GM20431 (cell line): Measurements from ENCODE around the gene FAT1.
"Not testable (repeated sequence)": the region's sequence is repeated elsewhere in the genome, so short reads cannot be mapped to it uniquely, and the experiment has no call there.

Source experiments
- in situ Hi-C: fragments of 300-500 bp; cut with MseI, MboI; formaldehyde crosslinking; loops from one replicate; pipeline ENCODE4 v1.15.0; 2020; ENCODE audit warnings: low sequenced_read_pairs; ENCODE audit not compliant: unreplicated experiment

The FAT1 gene, protein sequence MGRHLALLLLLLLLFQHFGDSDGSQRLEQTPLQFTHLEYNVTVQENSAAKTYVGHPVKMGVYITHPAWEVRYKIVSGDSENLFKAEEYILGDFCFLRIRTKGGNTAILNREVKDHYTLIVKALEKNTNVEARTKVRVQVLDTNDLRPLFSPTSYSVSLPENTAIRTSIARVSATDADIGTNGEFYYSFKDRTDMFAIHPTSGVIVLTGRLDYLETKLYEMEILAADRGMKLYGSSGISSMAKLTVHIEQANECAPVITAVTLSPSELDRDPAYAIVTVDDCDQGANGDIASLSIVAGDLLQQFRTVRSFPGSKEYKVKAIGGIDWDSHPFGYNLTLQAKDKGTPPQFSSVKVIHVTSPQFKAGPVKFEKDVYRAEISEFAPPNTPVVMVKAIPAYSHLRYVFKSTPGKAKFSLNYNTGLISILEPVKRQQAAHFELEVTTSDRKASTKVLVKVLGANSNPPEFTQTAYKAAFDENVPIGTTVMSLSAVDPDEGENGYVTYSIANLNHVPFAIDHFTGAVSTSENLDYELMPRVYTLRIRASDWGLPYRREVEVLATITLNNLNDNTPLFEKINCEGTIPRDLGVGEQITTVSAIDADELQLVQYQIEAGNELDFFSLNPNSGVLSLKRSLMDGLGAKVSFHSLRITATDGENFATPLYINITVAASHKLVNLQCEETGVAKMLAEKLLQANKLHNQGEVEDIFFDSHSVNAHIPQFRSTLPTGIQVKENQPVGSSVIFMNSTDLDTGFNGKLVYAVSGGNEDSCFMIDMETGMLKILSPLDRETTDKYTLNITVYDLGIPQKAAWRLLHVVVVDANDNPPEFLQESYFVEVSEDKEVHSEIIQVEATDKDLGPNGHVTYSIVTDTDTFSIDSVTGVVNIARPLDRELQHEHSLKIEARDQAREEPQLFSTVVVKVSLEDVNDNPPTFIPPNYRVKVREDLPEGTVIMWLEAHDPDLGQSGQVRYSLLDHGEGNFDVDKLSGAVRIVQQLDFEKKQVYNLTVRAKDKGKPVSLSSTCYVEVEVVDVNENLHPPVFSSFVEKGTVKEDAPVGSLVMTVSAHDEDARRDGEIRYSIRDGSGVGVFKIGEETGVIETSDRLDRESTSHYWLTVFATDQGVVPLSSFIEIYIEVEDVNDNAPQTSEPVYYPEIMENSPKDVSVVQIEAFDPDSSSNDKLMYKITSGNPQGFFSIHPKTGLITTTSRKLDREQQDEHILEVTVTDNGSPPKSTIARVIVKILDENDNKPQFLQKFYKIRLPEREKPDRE (N-terminal part only)

DNA sequence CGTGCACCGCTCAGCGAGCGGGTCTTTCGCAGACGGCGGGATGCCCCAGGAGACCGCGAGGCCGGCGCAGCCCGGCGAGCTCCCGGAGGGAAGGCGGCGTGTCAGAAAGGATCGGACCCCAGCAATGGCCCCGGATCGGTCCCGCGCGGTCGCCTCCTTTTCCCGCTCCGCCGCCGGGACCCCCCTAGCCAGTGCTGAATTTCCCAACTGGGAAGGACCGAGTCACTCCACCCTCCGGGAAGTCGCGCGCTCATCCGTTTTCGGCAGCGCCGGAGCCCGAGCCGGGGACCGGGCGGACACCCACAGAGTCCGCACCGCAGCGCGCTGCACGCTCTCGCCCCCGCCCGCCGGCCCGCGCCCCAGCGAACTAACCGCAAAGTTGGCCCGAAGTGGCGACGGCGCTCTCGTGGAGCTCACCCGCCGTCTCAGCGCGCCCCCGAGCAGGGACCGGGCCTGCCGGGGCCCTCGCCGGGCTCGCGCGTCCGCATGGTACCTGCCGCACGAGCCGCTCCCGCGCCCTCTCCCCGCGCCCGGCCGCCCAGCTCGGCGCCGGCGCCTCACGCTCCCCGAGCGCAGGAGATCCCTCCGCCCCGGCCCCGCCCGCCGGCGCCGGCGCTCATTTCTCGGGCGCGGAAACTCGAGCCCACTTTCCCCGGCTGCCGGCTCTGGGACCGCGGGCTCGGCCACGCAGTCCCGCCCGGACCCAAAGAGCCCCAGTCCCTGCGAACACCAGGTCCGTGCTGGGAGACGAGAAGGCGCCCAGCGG lies at the start of gene FAT1:
TSS of gene FAT1 (minus strand) at position 565 of the 766 bp plus-strand sequence. CDS start 14,029 bp downstream, outside the sequence.
- in situ Hi-C loops, result no loop called here

DNA sequence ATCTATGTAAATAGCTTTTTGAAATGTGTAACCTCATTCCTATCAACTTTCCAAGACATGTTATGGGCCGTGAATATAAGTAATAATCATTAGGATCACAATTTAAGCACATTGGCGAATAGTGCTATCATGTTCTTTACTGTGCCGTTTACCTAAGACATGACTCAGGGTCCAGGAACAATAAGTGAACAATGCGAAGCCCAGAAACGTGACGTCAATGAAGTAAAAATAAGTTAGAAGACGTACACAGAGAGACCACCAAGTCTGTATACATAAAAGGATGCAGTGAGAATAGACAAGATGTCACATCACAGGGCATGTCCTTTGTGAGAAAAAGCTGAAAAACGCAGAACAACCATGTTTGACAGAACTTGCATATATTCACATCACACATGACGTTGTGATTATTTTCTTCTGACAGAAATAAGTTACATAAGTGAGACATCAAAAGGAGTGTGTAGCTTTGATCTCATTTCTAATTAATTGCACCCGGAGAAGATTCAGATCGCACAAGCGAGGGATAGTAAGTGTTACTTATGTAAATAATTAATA lies 49.4 kb upstream of the FAT1 start:
- in situ Hi-C loops, result no loop called here

DNA sequence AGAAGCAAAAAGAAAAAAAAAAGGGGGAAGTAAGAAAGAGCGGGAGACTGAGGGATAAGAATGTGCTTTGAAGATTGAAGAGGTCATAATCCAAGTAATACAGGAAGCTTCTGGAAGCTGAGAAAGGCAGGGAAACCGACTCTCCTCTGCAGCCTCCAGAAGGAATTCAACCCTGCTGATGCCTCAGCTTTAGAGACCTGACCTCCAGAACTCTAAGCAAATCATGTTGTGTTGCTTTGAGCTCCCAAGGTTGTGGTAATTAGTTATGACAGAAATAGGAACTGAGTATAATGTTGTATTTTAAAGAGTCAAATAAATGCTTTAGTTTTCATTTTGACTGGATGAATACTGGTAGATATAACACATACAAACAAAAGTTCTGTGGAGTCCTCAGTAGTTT lies 48.0 kb upstream of the FAT1 start:
- in situ Hi-C loops, result no loop called here

DNA sequence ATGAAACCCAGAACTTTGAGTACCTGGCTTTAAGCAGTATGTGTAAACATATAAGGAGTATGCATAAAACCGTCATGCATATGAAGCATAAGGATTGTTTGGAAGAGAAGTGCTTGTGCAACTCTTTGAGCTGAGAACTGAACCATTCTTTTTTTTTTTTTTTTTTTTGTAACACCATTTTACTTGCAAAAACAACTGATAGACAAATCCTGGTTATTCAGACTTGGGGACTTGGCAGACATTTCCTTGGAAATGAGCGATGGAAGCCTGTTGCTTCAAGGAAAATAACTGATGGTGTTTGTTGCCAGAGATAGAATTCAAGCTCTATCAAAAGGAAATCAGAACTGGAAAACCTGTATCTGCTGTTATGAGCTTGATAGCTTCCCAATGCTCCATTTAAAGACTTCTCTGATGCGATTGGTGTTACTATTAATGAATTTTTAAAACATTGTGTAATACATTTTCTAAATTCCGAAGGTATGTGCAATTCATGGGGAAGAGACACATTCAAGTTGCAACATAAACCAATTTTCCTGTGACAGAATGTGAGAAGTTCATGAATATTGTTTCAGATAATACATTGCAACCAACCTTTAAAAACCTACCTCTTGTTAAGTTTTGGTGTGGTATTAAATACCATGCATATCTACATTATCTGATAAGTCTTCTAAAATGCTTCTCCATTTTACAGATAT lies 47.0 kb upstream of the FAT1 start:
- in situ Hi-C loops, result no loop called here

DNA sequence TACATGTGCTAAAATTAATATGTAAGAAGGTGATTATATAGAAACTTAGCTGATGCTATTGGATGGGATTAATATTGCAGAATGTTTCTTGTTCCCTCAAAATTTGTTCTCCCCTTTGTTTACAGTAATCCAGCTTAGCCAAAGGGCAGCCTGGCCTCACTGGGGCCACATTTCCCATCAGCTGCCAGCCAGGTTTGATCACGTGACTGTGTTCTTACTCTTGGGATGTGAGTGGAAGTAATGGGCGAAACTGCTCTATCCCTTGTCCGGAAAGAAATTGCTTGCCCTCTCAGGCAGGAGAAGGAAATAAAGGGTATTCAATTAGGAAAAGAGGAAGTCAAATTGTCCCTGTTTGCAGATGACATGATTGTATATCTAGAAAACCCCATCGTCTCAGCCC lies 44.1 kb upstream of the FAT1 start:
- in situ Hi-C loops, result no loop called here

DNA sequence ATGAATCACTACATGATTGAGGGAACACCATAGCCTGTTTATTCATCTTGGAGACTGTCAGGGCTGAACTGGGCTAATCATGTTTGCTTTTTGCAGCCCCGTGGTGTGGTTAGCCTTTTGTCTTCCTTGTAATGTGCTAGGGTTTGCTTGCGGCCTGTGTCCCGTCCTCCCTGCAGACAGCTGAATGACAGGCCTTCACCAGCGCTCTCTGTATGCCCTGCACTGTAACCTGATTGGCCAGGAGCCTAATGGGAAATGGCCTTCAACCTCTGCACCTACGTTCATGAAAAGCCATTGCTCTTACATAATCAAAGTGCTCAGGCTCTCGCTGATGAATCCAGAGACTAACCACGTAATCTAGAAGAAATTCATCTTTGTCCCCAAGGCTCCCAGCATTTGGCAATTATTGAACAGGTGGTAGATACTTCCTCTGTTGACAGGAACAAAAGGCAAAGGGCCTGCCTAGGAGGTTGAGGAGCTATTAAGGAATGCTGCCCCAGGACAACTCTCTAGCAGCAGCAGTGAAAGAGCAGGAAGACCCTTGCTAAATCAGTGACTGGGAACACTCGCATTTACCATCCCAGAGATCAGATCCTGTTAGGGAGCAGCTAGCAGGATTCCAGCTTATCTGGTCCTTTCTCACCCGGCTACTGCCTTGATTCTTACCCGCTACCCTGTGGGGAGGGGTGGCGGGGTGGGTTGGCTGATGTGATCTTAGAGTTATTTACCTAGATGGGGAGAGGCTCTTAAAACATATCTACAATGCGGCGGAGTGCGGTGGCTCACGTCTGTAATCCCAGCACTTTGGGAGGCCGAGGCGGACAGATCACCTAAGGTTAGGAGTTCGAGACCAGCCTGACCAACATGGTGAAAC lies 42.3 kb upstream of the FAT1 start:
- in situ Hi-C loops, result no loop called here

DNA sequence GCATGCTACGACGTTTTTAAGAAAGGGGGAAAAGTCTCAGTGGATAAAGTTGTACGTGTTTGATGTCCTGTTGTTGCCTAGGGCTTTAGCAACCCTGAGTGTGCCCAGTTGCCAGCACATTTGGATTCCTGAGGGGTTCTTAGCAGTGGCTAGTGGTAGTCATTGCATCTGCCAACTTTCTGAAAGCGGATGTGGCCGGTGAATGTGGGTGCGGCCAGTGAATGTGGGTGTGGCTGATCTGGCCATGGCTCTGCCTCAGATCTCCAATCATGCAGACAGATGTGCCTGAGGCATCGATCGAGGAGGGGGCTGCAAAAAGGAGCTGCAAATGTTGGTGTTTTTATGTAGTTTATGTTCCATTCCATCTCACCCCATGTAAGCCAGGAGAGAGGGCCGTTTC lies 41.5 kb upstream of the FAT1 start:
- in situ Hi-C loops, result no loop called here

DNA sequence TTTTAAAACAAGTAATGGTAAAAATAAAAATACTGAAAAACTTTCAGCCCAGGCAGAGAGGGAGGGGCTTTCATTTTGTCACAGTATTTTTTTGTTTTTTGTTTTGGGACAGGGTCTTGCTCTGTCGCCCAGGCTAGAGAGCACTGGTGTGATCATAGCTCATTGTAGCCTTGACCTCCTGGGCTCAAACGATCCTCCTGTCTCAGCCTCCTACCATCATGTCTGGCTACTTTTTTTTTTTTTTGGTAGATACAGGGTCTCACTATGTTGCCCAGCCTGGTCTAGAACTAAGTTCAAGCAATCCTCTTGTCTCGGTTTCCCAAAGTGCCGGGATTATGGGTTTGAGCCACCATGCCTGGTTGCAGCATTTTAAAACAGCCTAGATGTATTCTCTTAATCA lies 40.8 kb upstream of the FAT1 start:
- in situ Hi-C loops, result no loop called here

DNA sequence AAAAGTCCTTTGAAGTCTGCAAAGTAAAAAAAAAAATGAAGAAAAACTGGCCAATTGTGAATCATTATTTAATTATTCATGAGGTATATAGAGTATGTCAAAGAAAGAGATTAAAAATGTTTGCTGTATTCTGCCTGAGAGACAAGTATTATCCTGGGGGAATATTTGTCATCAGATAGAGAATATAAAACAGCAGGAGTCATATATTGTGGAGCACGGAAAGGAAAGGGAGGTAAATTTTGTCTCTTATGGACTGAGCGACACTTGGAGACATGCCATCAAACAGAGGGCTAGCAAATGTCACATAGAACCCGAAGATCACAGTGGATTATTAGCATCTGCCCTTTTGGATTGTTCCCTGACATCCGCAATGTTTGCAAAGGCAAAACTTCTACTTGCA lies 39.2 kb upstream of the FAT1 start:
- in situ Hi-C loops, result no loop called here

DNA sequence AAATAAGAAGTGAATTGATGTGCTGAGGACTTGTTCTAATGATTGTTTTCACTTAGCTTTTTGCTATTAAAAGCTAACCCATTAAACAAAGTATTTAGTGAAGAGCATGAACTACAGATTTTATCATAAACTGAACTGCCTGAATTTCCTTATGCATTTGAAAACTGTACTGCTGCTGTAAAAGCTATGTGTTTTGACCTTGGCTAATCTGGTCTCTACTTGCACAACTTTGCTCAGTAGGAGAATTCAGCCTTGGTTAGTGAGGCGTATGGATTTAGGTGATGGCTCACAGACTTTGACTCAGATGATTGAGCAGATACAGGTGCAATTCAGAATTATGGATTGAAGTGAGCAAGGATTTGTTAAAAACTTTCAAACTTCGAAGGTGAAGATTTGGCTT lies 38.7 kb upstream of the FAT1 start:
- in situ Hi-C loops, result no loop called here

DNA sequence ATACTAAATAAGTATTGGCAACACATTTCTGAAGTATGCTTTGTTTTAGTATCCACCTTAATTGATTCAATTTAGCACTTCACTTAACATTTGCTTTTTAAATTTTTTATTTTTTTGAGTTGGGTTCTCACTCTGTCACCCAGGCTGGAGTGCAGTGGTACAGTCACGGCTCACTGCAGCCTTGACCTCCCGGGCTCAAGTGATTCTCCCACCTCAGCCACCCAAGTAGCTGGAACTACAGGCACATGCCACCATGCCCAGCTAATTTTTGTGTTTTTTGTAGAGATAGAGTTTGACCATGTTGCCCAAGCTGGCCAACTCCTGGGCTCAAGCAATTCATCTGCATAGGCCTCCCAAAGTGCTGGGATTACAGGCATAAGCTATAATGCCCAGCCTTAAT lies 38.3 kb upstream of the FAT1 start:
- in situ Hi-C loops, result not testable (repeated sequence)

DNA sequence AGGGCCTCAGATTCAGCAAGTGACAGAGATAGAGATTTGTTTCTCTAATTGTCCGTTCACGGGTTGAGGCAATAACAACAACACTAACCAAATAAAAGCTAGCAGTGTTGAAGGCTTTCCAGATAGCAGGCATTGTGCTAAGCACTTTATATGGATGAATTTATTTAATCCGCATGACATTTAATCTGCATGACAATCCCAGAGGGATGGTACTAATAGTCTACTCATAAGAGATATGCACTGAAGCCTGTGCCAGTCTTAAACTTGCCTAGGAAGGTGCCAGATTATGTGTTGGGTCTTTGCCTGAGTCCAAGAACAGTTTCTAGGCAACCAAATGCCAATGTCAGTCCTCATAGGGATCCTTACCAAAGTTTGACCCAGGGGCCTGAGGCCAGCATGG lies 37.7 kb upstream of the FAT1 start:
- in situ Hi-C loops, result no loop called here

DNA sequence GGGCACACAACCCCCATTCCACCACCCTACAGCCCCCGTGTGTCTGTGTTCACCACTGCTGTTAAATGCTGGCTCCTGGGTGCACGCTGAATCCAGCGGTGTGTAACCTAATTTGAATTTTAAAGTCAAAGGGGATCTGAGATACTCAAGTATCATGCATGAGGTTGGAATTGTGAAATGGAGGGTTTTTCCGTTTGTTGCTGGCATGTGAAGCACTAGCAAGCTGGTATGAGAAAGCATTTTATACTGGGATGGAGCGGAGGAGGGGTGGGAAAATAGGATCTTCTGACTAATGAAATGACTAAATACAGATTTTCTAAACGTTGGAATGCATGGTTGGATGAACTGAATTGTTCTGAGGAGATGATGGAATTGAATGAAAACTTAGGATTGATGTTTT lies 36.9 kb upstream of the FAT1 start:
- in situ Hi-C loops, result no loop called here

DNA sequence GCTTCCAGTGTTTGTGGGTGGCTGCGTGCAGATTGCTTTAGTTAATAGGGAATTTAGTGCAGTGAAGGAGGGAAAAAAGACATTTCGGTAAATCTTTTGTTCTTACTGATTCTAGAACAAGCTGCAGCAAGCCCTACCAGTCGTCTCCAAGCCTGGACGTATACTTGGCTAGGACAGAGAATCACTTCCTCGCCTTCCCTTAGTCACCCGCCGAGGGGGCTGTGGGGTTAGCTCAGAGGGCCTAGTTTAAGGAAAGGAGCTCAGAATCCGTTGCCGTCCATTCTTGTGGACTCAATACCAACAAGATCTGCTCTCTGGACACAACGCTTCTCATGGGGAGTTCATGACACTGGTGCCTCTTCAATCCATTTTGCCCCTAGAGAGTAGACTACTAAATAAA lies 36.3 kb upstream of the FAT1 start:
- in situ Hi-C loops, result no loop called here

DNA sequence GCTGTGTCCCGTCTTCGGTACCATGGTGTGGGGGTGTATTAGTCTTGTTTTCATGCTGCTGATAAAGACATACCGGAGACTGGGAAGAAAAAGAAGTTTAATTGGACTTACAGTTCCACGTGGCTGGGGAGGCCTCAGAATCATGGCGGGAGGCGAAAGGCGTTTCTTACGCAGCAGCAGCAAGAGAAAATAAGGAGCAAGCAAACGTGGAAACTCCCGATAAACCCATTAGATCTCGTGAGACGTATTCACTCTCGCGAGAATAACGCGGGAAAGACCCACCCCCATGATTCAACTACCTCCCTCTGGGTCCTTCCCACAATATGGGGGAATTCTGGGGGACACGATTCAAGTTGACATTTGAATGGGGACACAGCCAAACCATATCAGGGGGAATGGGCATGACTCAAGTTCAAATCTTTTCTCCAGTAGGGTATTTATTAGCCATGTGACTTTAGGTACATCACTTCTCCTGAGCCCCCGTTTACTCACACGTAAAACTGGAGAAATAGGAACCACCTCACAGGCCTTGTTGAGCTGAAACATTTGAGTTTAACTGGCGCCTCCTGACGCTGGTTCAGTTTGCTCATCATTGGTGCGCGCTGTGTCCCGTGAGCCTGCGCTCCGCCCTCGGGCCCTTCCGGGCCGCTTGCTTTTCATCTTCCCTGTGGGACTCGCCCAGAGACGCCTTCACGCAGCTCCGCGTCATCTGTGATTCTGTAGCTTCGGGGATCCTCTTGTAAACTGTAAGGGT lies 35.5 kb upstream of the FAT1 start:
- in situ Hi-C loops, result no loop called here

DNA sequence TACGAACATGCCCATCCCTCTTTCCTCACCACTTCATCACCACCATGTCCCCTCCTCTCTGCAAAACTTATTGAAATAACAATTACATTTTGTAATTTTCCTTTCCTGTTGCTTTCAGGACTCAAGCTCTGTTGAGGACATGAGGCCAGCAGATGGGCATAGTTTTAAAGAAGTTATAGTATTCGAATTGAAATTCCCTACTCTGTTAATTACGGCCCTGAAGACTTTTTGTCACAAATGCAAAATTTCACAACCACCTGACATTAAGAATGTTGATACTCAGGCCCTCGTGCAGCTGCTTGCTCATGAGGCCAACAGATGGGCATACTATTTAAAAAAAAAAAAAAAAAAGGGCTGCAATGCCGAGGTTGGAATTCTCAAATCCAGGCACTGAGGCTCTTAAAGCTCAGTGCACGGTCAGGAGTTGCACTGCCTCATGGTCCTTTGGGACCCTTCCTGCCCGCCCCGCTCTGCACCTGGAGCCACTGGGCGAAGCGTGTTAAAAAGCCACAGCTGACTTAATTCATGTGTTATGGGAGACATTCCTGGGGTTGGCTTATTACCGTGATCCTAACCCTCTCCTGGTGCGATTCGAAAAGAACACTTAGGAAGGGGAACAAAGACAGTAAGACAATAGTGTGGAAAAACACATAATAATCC lies 34.2 kb upstream of the FAT1 start:
- in situ Hi-C loops, result no loop called here

DNA sequence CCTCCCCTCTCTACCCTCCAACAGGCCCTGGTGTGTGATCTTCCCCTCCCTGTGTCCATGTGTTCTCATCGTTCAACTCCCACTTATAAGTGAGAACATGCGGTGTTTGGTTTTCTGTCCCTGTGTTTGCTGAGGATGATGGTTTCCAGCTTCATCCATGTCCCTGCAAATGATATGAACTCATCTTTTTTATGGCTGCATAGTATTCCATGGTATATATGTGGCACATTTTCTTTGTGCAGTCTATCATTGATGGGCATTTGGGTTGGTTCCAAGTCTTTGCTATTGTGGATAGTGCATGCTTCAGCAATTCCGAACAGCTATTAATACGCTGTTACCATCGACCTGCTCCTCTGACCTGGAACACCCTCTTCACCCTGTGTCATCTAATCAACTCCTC lies 32.9 kb upstream of the FAT1 start:
- in situ Hi-C loops, result not testable (repeated sequence)
